Measurements from ENCODE around the gene LILRB5. TPM values are rescaled to one million over a fixed set of nuclear protein-coding genes. Genes with fewer than 3 reads are reported as not detected.
"Not testable (repeated sequence)": the region's sequence is repeated elsewhere in the genome, so short reads cannot be mapped to it uniquely, and the experiment has no call there.

Gene LILRB5
- total RNA-seq, 1 experiment from 2014 or later = not detected

- ATAC-seq; H3K4me3 ChIP-seq (ENCODE audit: low read length); H2AFZ ChIP-seq (ENCODE audit: low read length); intact Hi-C loops (cut with micrococcal nuclease); H3K9ac ChIP-seq (ENCODE audit: low read length); BruUV-seq (replicated peaks); H3K36me3 ChIP-seq (ENCODE audit: low read depth, low read length); H3K79me2 ChIP-seq (ENCODE audit: low read length); H3K27ac ChIP-seq (ENCODE audit: low read length); H3K9me2 ChIP-seq (replicated peaks; ENCODE audit: low read length); H3K9me3 ChIP-seq (ENCODE audit: low read length); CTCF ChIA-PET; H3K4me1 ChIP-seq (ENCODE audit: insufficient read depth, low read length); DNase-seq; POLR2A ChIA-PET (ENCODE audit: unreplicated experiment); H3K4me2 ChIP-seq (ENCODE audit: low read length); H4K20me1 ChIP-seq (ENCODE audit: low read length); H3K27me3 ChIP-seq (ENCODE audit: low read length); H3F3A ChIP-seq (ENCODE audit: low read length, unreplicated experiment): not testable (repeated sequence)
Observed at GRCh38 chr19:54242234-54242633, 14.8 kb downstream of the LILRB5 start.

- H3K9me3 ChIP-seq (ENCODE audit: low read length); ATAC-seq; H3K79me2 ChIP-seq (ENCODE audit: low read length); H3K4me2 ChIP-seq (ENCODE audit: low read length); POLR2A ChIA-PET (ENCODE audit: unreplicated experiment); H2AFZ ChIP-seq (ENCODE audit: low read length); H3K4me3 ChIP-seq (ENCODE audit: low read length); H3K36me3 ChIP-seq (ENCODE audit: low read depth, low read length); CTCF ChIA-PET; H4K20me1 ChIP-seq (ENCODE audit: low read length); H3K27ac ChIP-seq (ENCODE audit: low read length); H3K9ac ChIP-seq (ENCODE audit: low read length); BruUV-seq (replicated peaks); intact Hi-C loops (cut with micrococcal nuclease); H3K4me1 ChIP-seq (ENCODE audit: insufficient read depth, low read length); H3F3A ChIP-seq (ENCODE audit: low read length, unreplicated experiment); H3K9me2 ChIP-seq (replicated peaks; ENCODE audit: low read length); DNase-seq: not testable (repeated sequence)
- peaks cover 16% of the 10 kb centered on the region; the same call in 1 of the 2 replicates for H3K27me3 ChIP-seq (ENCODE audit: low read length)
Observed at GRCh38 chr19:54240372-54241336, 16.4 kb downstream of the LILRB5 start.

- H2AFZ ChIP-seq (ENCODE audit: low read length); BruUV-seq (replicated peaks); H4K20me1 ChIP-seq (ENCODE audit: low read length); H3K36me3 ChIP-seq (ENCODE audit: low read depth, low read length); H3K9me2 ChIP-seq (replicated peaks; ENCODE audit: low read length); DNase-seq; H3K9me3 ChIP-seq (ENCODE audit: low read length); CTCF ChIA-PET; H3K4me2 ChIP-seq (ENCODE audit: low read length); H3K9ac ChIP-seq (ENCODE audit: low read length); H3K4me3 ChIP-seq (ENCODE audit: low read length); H3K4me1 ChIP-seq (ENCODE audit: insufficient read depth, low read length); H3F3A ChIP-seq (ENCODE audit: low read length, unreplicated experiment); POLR2A ChIA-PET (ENCODE audit: unreplicated experiment); H3K79me2 ChIP-seq (ENCODE audit: low read length); H3K27ac ChIP-seq (ENCODE audit: low read length): not testable (repeated sequence)
- peaks cover 16% of the 10 kb centered on the region; the same call in 1 of the 2 replicates for H3K27me3 ChIP-seq (ENCODE audit: low read length)
- ATAC-seq = peak; percentile 26; the same call in 1 of the 2 replicates
- intact Hi-C loops (cut with micrococcal nuclease) = loop anchor here (10.0 kb wide), 1 partner anchor 435 kb away; no protein-coding TSS in a partner anchor
Observed at GRCh38 chr19:54239491-54240371, 17.3 kb downstream of the LILRB5 start.

GRCh38 chr19:54233941-54234340 is 23.1 kb downstream of the LILRB5 start:
- Histone ChIP-seq H4K20me1 (ENCODE audit: low read length) (no peaks in the 10 kb centered on the region), H3K9me3 (ENCODE audit: low read length) (no peaks in the 10 kb centered on the region), H3K9me2 (replicated peaks; ENCODE audit: low read length) (no peaks in the 10 kb centered on the region), H2AFZ (ENCODE audit: low read length) (no peak overlapping the region), H3K27me3 (ENCODE audit: low read length) (peaks cover 16% of the 10 kb centered on the region; the same call in 1 of the 2 replicates), H3K9ac (ENCODE audit: low read length) (no peak overlapping the region), H3F3A (ENCODE audit: low read length, unreplicated experiment) (no peaks in the 10 kb centered on the region), H3K4me2 (ENCODE audit: low read length) (no peak overlapping the region), H3K4me3 (ENCODE audit: low read length) (no peak overlapping the region), H3K27ac (ENCODE audit: low read length) (no peak overlapping the region), H3K79me2 (ENCODE audit: low read length) (no peaks in the 10 kb centered on the region), H3K36me3 (ENCODE audit: low read depth, low read length) (no peaks in the 10 kb centered on the region), H3K4me1 (ENCODE audit: insufficient read depth, low read length) (peaks cover 8% of the 10 kb centered on the region)
- DNase-seq = no peak
- intact Hi-C loops (cut with micrococcal nuclease) = loop anchor here (10.0 kb wide), 1 partner anchor 429 kb away; no protein-coding TSS in a partner anchor
- BruUV-seq (replicated peaks) = no TSS peak
- no peak for TF ChIP-seq EZH2phosphoT487 (IDR thresholded peaks at IDR 0.05; ENCODE audit: borderline replicate concordance, low read length)
- TF ChIP-seq EZH2 (IDR thresholded peaks at IDR 0.05; ENCODE audit: low read length, unreplicated experiment) = no peak
- no peak for TF ChIP-seq CTCF (conservative IDR thresholded peaks at IDR 0.05; ENCODE audit: low read depth, low read length)
- CTCF ChIA-PET = interaction anchor here (0.6 kb wide), 1 partner anchor 376 kb away, joined by 5 read pairs; no protein-coding TSS in a partner anchor
- ATAC-seq = no peak
- POLR2A ChIA-PET (ENCODE audit: unreplicated experiment) = no interaction called here
